Suprapubic skin (tissue), 4 donors: Measurements from ENCODE around the gene ZBTB4. TPM values are rescaled to one million over a fixed set of nuclear protein-coding genes. Genes with fewer than 3 reads are reported as not detected.

Experiments
- DNase-seq, 2 donors: peaks; one replicate each; pipeline ENCODE4 v3.0.0-alpha.2; 2019; ENCODE audit warnings: low spot score in 2 of 2
- H3K27ac ChIP-seq: fragments of 200-600 bp; sonication (generic); one replicate; pipeline ENCODE4 v1.5.1; 2019
- H3K27me3 ChIP-seq: fragments of 200-600 bp; sonication (generic); one replicate; pipeline ENCODE4 v1.5.1; 2019
- H3K36me3 ChIP-seq: fragments of 200-600 bp; sonication (generic); one replicate; pipeline ENCODE4 v1.5.1; 2019
- H3K4me1 ChIP-seq: fragments of 200-600 bp; sonication (generic); one replicate; pipeline ENCODE4 v1.5.1; 2019
- H3K4me3 ChIP-seq: fragments of 200-600 bp; sonication (generic); one replicate; pipeline ENCODE4 v1.5.1; 2019; ENCODE audit warnings: mild to moderate bottlenecking
- H3K9me3 ChIP-seq: fragments of 200-600 bp; sonication (generic); one replicate; pipeline ENCODE4 v1.5.1; 2019
- EP300 ChIP-seq: sonication (generic); formaldehyde crosslinking; IDR thresholded peaks from one replicate; pipeline ENCODE4 v1.6.1; 2017; ENCODE audit warnings: antibody characterized with exemption
- POLR2A ChIP-seq, 2 donors: fragments of 450-650 bp; IDR thresholded peaks; one replicate each; pipeline ENCODE4 v1.6.1; 2017; ENCODE audit warnings: antibody characterized with exemption in 2 of 2, mild to moderate bottlenecking in 2 of 2, moderate library complexity in 2 of 2
- POLR2AphosphoS5 ChIP-seq, 3 donors: sonication (generic); formaldehyde crosslinking; IDR thresholded peaks; one replicate each; pipeline ENCODE4 v1.6.1; 2017; ENCODE audit warnings: antibody characterized with exemption in 3 of 3
- WGBS: methylation state at CpG from one replicate; pipeline ENCODE4 v1.1.5; 2018; 5-methylcytosine and 5-hydroxymethylcytosine counted together
- total RNA-seq, 4 donors: library from RNA; depleted of rRNA; stranded (reverse); fragments of >200 nt; gene quantifications; one replicate each; pipeline ENCODE4 v1.1.0, GENCODE V29; 2016
- TF ChIP-seq, protein P1 (sequence below), 2 donors: fragments of 200-600 bp in 1 of 2; fragments of 450-650 bp in 1 of 2; sonication (generic) in 1 of 2; IDR thresholded peaks; one replicate each; pipeline ENCODE4 v1.5.1; 2016 to 2019; ENCODE audit warnings: antibody characterized with exemption in 2 of 2, mild to moderate bottlenecking in 1 of 2, moderate library complexity in 1 of 2

ZBTB4 gene
- total RNA-seq, 4 donors from 2014 or later: 36.1 to 65.7 (median 45.3) TPM

DNA sequence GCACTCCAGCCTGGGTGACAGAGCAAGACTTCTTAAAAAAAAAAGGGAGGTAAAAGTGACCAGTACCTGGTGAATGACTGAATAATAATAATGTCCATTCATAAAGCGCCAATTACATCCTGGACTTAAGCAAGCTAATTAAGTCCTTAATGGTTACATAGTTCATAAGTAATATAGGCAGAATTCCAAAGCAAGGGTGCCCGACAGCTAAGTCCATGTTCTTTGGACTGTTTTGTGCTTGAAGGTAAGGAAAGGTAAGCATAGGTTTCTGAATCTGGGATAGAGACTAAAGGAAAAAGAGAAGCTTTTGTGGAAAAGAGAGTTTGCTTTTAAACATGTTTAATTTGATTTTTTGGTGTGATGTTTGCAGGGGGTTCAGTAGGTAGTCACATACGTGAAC, 14.5 kb upstream of the ZBTB4 start:
- TF ChIP-seq, protein P1, sequence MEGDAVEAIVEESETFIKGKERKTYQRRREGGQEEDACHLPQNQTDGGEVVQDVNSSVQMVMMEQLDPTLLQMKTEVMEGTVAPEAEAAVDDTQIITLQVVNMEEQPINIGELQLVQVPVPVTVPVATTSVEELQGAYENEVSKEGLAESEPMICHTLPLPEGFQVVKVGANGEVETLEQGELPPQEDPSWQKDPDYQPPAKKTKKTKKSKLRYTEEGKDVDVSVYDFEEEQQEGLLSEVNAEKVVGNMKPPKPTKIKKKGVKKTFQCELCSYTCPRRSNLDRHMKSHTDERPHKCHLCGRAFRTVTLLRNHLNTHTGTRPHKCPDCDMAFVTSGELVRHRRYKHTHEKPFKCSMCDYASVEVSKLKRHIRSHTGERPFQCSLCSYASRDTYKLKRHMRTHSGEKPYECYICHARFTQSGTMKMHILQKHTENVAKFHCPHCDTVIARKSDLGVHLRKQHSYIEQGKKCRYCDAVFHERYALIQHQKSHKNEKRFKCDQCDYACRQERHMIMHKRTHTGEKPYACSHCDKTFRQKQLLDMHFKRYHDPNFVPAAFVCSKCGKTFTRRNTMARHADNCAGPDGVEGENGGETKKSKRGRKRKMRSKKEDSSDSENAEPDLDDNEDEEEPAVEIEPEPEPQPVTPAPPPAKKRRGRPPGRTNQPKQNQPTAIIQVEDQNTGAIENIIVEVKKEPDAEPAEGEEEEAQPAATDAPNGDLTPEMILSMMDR (IDR thresholded peaks at IDR 0.05): no peak
- TF ChIP-seq POLR2AphosphoS5 (IDR thresholded peaks at IDR 0.05) (no peak), EP300 (no peak), POLR2A (IDR thresholded peaks at IDR 0.05) (no peak)
- Histone ChIP-seq H3K4me1 (peaks cover 14% of the 10 kb centered on the region), H3K27ac (no peak overlapping the region), H3K4me3 (no peak overlapping the region), H3K9me3 (no peaks in the 10 kb centered on the region), H3K27me3 (no peaks in the 10 kb centered on the region), H3K36me3 (peaks cover 33% of the 10 kb centered on the region)
- DNase-seq: no peak
- 88% methylated on average over 3 of the region's 3 CpGs for WGBS

DNA sequence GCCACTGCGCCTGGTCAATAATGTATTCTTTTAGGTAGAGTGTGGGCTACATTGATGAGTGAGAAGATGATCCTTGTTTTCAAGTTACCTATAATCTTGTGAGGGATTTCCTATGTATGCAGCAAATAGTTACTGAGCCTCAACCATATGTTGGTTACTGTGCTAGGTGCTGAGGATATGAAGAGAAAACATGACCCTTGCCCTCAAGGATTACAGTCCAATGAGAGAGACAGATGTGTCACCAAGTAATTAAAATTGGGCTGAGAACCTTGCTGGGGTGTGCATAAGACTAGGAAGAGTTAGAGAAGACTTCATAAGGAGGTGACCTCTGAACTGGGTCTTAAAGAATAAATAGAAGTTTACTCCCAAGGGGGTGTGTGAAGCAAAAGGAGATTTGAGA, 12.2 kb upstream of the ZBTB4 start:
- WGBS: 100% methylated on average over 1 of the region's 1 CpG
- TF ChIP-seq, protein P1 (IDR thresholded peaks at IDR 0.05): no peak
- TF ChIP-seq EP300 (no peak), POLR2A (IDR thresholded peaks at IDR 0.05) (no peak), POLR2AphosphoS5 (IDR thresholded peaks at IDR 0.05) (no peak)

DNA sequence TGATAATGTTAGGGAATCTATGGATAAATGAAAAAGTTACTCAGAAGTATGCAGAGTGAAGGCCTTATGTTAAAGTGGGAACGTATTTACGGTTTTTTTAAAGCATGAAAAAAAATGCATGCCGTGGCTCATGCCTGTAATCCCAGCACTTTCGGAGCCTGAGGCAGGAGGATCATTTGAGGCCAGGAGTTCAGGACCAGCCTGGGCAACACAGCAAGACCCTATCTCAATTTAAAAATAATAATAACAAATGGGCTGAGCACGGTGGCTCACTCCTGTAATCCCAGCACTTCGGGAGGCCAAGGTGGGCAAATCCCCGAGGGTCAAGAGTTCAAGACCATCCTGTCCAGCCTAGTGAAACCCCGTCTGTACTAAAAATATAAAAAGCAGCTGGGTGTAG, 10.7 kb upstream of the ZBTB4 start:
- no peak for TF ChIP-seq POLR2AphosphoS5 (IDR thresholded peaks at IDR 0.05)
- TF ChIP-seq, protein P1 (IDR thresholded peaks at IDR 0.05): no peak
- TF ChIP-seq POLR2A (IDR thresholded peaks at IDR 0.05): no peak
- TF ChIP-seq EP300: no peak
- H3K4me1 ChIP-seq: peaks cover 49% of the 10 kb centered on the region
- H3K4me3 ChIP-seq: no peak overlapping the region
- H3K27me3 ChIP-seq: no peaks in the 10 kb centered on the region
- no peaks in the 10 kb centered on the region for H3K9me3 ChIP-seq
- no peak for DNase-seq
- WGBS: 72% methylated on average over 8 of the region's 8 CpGs
- no peaks in the 10 kb centered on the region for H3K36me3 ChIP-seq
- H3K27ac ChIP-seq: no peak overlapping the region

More for the DNA sequence above, 12.2 kb upstream of the ZBTB4 start:
- H3K36me3 ChIP-seq: peaks cover 10% of the 10 kb centered on the region
- no peak overlapping the region for H3K4me3 ChIP-seq
- H3K4me1 ChIP-seq: peaks cover 36% of the 10 kb centered on the region
- no peaks in the 10 kb centered on the region for H3K9me3 ChIP-seq
- DNase-seq: no peak
- no peak overlapping the region for H3K27ac ChIP-seq
- no peaks in the 10 kb centered on the region for H3K27me3 ChIP-seq

DNA sequence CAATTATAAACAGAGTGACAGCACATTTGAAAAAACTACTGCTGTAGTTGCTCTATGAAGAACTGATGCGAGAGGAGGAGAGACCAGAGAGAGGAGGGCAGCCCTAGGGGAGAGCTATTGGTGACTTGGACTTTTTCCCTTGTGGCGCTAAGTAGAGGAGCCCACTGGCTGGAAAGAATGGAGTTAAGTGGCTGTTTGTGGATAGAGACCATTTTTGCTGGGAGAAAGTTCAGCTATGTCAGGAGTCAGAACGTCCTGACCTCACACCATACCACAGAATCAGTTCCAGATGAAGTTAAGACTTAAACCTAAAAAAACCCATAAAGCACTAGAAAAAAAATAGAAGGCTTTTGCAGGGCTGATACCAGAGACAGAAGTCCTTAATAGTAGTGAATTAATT, 6.8 kb upstream of the ZBTB4 start:
- TF ChIP-seq POLR2A (IDR thresholded peaks at IDR 0.05): no peak
- no peak for TF ChIP-seq EP300
- TF ChIP-seq POLR2AphosphoS5 (IDR thresholded peaks at IDR 0.05): no peak
- TF ChIP-seq, protein P1 (IDR thresholded peaks at IDR 0.05): no peak
- H3K9me3 ChIP-seq: no peaks in the 10 kb centered on the region
- H3K36me3 ChIP-seq: no peaks in the 10 kb centered on the region
- H3K27ac ChIP-seq: no peak overlapping the region
- no peaks in the 10 kb centered on the region for H3K27me3 ChIP-seq
- H3K4me3 ChIP-seq: peak overlapping the region; percentile 67
- H3K4me1 ChIP-seq: peaks cover 70% of the 10 kb centered on the region
- 22% methylated on average over 3 of the region's 3 CpGs for WGBS
- DNase-seq: no peak

DNA sequence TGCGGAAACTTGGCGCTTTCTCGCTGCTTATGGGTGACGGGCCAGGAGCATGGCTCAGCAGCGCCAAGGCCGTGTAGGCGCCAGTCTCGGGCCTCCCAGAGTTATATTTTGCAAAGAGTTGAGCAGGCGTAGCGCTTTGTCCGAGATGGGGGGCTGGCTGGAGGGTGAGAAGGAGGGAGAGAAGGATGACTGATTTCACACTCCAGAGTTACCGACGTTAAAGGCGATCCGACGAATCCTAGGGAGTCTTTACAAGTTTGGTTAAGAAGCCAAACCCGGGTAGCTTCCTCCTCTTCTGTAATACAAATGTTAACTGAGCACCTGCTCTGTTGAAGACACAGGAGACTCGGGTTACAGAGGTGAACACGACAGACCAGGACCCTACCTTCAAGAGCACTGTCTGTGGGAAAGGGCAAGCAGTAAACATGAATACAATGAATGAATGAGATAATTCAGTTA, 5.5 kb upstream of the ZBTB4 start:
- H3K36me3 ChIP-seq: no peaks in the 10 kb centered on the region
- peak overlapping the region; percentile 67 for H3K4me3 ChIP-seq
- H3K4me1 ChIP-seq: peaks cover 67% of the 10 kb centered on the region
- H3K27ac ChIP-seq: peak overlapping the region; percentile 100
- TF ChIP-seq EP300 (no peak), POLR2AphosphoS5 (IDR thresholded peaks at IDR 0.05) (no peak)
- TF ChIP-seq, protein P1 (IDR thresholded peaks at IDR 0.05): no peak
- no peaks in the 10 kb centered on the region for H3K27me3 ChIP-seq
- under 1% methylated on average over 15 of the region's 19 CpGs for WGBS
- no peak for DNase-seq
- H3K9me3 ChIP-seq: no peaks in the 10 kb centered on the region
